Measurements from ENCODE around the gene PRKRA. TPM values are rescaled to one million over a fixed set of nuclear protein-coding genes. Genes with fewer than 3 reads are reported as not detected.

PRKRA gene
- total RNA-seq, 4 donors from 2014 or later = 91.0 to 125 (median 117) TPM

- TF ChIP-seq POLR2A (IDR thresholded peaks at IDR 0.05) (no peak), CTCF (IDR thresholded peaks at IDR 0.05 in 4 of 5, conservative IDR thresholded peaks at IDR 0.05 in 1 of 5) (no peak)
- H3K9me3 ChIP-seq = no peaks in the 10 kb centered on the region
- no peaks in the 10 kb centered on the region for H3K27me3 ChIP-seq
- DNase-seq (no peak), ATAC-seq (no peak)
- H3K27ac ChIP-seq = no peak overlapping the region
- H3K4me3 ChIP-seq = no peak overlapping the region
- intact Hi-C loops (cut with DNase I; ENCODE audit: low total_unique reads) (no loop called here), in situ Hi-C loops (cut with MboI; ENCODE audit: low sequenced_read_pairs in 4 of 4) (loop anchor here in 2 of 4 donors (10.0 kb wide), 1 partner anchor 257 kb away; no protein-coding TSS in a partner anchor)
- H3K4me1 ChIP-seq = no peaks in the 10 kb centered on the region
- peaks cover 0 to 45% of the 10 kb centered on the region in 2 donors for H3K36me3 ChIP-seq
Observed at GRCh38 chr2:178392215-178392614, 58.8 kb downstream of the PRKRA start.

- intact Hi-C loops (cut with DNase I; ENCODE audit: low total_unique reads) = no loop called here
- H3K36me3 ChIP-seq = peaks cover 0 to 47% of the 10 kb centered on the region in 2 donors
- ATAC-seq (no peak), DNase-seq (no peak)
- H3K4me3 ChIP-seq = no peak overlapping the region
- TF ChIP-seq POLR2A (IDR thresholded peaks at IDR 0.05) (no peak), CTCF (IDR thresholded peaks at IDR 0.05 in 4 of 5, conservative IDR thresholded peaks at IDR 0.05 in 1 of 5) (no peak)
- in situ Hi-C loops (cut with MboI; ENCODE audit: low sequenced_read_pairs in 4 of 4) = loop anchor here in 2 of 4 donors (10.0 kb wide), 1 partner anchor 257 kb away; no protein-coding TSS in a partner anchor
- H3K27me3 ChIP-seq = no peaks in the 10 kb centered on the region
- H3K27ac ChIP-seq = no peak overlapping the region
- H3K9me3 ChIP-seq = no peaks in the 10 kb centered on the region
- no peaks in the 10 kb centered on the region for H3K4me1 ChIP-seq
Observed at GRCh38 chr2:178391701-178392100, 59.3 kb downstream of the PRKRA start.

- DNase-seq (no peak), ATAC-seq (no peak)
- intact Hi-C loops (cut with DNase I; ENCODE audit: low total_unique reads) (no loop called here), in situ Hi-C loops (cut with MboI; ENCODE audit: low sequenced_read_pairs in 4 of 4) (no loop called here)
- Histone ChIP-seq H3K4me3 (no peak overlapping the region), H3K27me3 (no peaks in the 10 kb centered on the region), H3K9me3 (no peaks in the 10 kb centered on the region), H3K27ac (no peak overlapping the region), H3K4me1 (no peaks in the 10 kb centered on the region), H3K36me3 (peaks cover 0 to 59% of the 10 kb centered on the region in 2 donors)
- no peak for TF ChIP-seq CTCF (IDR thresholded peaks at IDR 0.05 in 4 of 5, conservative IDR thresholded peaks at IDR 0.05 in 1 of 5)
- no peak for TF ChIP-seq POLR2A (IDR thresholded peaks at IDR 0.05)
Observed at GRCh38 chr2:178388287-178388686, 62.7 kb downstream of the PRKRA start.

GRCh38 chr2:178386986-178387597, 63.9 kb downstream of the PRKRA start:
- H3K9me3 ChIP-seq = no peaks in the 10 kb centered on the region
- H3K27me3 ChIP-seq = no peaks in the 10 kb centered on the region
- H3K4me1 ChIP-seq = no peaks in the 10 kb centered on the region
- intact Hi-C loops (cut with DNase I; ENCODE audit: low total_unique reads) = no loop called here
- peaks cover 0 to 65% of the 10 kb centered on the region in 2 donors for H3K36me3 ChIP-seq
- no peak overlapping the region for H3K27ac ChIP-seq
- no peak overlapping the region for H3K4me3 ChIP-seq
- ATAC-seq = no peak
- in situ Hi-C loops (cut with MboI; ENCODE audit: low sequenced_read_pairs in 4 of 4) = no loop called here
- TF ChIP-seq POLR2A (IDR thresholded peaks at IDR 0.05) = no peak
- no peak for TF ChIP-seq CTCF (IDR thresholded peaks at IDR 0.05 in 4 of 5, conservative IDR thresholded peaks at IDR 0.05 in 1 of 5)
- no peak for DNase-seq
